Middle frontal gyrus (tissue), 1 donor: ENCODE results near the gene XPO6.

Experiments
- DNase-seq: peaks from one replicate; pipeline ENCODE4 v3.0.0-alpha.2; 2015; ENCODE audit warnings: low spot score; ENCODE audit errors: extremely low spot score

XPO6 gene

DNA sequence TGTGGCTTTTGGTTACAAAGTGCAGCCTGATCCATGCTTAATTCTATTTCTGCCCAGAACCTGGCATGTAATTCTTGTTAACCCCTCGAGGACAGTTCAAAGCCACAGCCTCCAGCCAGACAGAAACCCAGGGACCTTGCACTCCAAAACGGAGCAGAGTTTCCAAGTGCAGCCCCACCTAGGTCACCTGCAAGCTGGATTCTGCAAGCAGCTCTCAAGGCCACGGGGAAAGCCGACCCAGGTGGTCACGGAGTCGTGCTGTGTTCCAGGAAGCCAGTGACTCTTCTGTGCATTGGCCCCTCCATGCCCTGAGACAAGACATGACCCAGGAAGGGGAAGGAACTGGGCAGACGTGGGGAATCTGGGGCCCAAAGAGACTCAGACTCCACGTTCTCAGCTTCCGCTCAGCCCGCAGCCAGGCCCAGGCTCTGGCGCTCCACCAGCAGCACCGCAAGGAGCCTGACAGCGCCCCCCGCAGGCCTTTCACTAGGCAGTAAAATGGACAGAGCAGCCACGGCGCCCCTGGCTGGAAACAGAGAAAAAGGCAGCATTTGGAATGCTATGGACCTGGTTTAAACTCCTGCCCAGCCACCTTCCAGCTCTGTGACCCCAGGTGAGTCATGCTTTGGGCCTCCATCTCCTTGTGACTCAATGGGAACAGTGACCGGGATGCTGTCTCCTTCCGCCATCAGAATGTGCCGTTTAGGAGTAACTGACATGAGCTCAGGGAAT lies 121.0 kb downstream of the XPO6 start:
- no peak for DNase-seq

DNA sequence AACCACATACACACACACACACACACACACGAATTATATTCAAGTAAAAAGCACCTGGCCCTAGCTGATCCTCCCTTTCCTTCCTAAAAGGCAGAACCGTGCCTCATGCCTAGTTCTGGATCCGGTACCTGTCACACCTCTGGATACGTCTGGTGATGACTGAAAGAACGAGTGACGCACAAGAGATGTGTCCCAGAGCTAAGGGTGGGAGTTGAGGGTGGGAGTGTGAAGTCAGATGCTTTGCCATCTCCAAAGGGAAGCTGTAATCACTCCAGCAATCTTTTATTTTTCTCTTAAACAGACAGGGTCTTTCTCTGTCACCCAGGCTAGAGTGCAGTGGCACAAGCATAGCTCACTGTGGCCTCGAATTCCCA lies 121.8 kb downstream of the XPO6 start:
- no peak for DNase-seq

DNA sequence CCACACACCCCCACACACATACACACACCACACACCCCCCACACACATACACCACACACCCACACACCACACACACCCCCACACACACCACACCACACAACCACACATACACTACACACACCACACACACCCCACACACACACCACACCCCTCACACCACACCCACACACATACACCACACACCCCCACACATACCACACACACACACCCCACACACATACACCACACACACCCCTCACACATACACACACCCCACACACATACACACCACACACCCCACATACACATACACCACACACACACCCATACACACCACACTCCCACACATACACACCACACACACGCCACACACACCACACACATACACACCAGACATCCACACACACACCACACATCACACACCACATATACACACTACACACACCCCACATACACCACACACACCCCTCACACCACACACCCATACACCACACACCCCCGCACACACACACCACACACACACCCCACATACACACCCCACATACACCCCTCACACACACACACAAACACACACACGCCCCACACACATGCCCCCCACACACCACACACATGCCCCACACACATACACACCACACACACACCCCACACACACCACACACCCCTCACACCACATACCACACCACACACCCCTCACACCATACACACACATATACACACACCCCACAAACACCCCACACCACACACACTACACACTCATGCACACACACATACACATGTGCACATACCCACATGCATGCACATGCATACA lies 122.4 kb downstream of the XPO6 start:
- no peak for DNase-seq

DNA sequence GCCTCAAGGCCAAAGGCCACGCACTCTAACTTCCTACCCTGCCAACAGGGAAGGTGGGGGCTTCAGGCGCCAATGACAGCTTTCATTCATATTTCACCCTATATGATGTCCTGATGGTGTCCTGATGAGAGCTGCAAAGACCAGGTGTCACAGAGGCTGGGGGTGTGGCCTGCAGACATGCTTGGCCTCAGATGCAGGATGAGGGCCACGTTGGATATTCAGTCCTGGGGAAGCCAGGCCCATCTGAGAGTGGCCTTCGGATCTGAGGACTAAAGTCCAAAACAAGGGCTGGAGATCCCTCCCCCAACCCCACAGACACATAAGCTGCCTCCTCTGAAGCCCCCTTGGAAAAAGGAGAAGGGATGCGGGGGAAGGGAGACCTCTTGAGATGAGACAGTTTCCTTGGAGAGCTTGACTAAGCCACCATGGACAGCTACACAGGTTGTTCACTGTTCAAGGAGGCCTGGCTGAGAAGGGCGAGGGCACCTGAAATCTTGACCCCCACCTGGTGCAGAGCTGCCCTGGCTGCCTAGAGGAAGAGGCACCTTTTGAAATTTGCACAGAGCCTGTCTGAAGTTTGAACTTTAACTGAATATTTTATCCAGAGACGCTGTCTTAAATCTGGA lies 124.0 kb downstream of the XPO6 start:
- no peak for DNase-seq

DNA sequence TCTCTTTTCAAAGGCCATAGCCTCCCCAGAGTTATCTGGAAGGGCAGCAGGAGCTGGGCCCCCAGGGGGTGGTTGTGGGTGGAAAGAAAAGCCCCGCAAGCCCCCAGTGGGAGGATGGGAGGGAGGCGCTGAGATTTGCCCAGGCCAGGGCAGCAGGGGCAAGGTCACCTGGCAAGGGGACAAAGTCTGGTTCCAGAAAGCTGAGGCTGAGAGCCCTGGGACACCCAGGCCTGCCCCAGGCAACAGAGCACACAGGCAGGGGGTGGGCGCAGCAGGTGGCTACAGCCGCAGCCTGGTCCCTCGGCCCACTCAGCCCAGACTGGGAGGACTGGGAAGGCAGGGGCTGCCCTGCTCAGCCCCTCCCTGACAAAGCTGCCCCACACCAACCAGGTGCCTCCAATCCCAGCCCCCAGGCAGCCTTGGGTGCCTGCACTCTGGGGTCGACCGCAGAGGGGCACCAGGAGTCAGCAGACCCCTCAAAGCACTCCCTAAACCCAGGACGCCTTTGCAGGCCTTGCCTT lies 124.6 kb downstream of the XPO6 start:
- no peak for DNase-seq

DNA sequence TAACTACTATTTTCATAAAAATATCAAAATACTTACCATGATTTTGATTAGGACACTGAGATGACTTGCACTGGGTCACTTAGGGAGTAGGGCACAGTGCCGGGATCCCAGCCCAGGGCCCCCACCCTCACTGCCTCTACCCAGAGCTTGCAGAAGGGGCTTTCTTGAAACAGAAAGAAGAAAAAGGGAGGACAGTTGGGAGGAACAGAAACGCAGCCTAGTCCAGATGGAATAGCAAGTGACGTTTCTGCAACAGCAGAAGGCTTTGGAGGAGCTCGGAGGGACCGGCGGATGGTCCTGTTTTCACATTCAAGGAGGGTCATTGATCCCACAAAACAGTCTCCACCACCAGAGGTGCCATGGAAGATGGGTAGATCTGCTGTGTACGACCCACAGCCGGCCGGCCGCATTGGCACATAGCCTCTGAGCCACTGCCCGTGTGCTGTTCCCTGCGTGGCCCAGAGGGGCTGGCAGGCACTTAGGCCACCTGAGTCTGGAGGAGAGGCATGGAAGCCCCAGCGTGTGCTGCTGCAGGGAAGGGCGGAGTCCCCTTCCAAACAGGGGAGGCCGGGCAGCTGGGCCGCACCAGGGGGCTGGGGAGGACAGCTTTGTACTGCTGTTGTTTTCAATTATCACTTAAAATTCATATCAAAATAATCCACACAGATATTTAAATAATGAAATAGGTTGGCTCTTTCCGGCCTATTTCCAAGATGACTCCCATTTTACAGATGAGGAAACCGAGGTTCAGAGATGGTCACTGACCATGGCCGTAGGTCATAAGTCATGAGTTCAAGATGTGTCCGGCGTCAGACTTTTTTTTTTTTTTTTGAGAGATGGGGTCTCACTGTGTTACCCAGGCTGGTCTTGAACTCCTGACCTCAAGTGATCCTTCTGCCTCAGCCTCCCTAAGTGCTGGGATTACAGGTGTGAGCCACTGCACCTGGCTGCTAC lies 125.3 kb downstream of the XPO6 start:
- no peak for DNase-seq

DNA sequence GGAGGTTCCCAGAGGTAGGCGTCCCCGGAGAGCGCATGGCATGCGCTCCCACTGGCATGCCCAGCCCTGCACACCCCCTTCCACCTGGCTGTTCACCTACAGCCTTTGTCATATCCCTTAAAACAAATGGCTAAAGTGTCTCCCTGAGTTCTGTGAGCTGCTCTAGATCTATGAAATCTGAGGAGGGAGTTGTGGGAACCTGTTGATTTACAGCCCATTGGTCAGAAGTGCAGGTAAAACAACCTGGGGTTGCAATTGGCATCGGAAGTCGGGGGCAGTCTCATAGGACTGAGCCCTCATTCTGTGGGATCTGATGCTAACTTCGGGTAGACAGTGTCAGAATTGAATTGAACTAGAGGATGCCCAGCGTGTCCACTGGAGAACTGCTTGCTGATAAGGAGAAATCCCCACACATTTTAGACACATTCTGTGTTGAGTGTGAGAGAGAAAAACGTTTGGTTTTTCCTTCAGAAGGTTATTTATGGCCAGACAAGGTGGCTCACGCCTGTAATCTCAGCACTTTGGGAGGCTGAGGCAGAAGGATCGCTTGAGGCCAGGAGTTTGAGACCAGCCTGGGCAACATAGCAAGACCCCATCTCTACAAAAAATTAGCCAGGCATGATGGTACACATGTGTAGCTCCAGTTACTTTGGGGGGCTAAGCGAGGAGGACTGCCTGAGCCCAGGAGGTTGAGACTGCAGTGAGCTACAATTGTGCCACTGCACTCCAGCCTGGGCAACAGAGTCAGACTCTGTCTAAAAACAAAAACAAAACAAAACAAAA lies 126.2 kb downstream of the XPO6 start:
- no peak for DNase-seq

DNA sequence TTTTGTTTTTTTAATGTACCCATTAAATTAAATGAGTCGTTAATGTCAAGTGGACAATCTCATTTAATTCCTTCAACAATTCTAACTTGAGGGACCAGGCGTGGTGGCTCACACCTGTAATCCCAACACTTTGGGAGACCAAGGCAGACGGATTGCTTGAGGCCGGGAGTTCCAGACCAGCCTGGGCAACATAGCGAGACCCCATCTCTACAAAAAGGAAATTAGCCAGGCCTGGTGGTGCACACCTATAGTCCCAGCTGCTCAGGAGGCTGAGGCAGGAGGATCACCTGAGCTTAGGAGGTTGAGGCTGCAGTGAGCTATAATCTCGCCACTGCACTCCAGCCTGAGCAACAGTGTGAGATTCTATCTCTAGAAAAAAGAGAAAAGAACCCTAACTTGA lies 127.6 kb downstream of the XPO6 start:
- no peak for DNase-seq

DNA sequence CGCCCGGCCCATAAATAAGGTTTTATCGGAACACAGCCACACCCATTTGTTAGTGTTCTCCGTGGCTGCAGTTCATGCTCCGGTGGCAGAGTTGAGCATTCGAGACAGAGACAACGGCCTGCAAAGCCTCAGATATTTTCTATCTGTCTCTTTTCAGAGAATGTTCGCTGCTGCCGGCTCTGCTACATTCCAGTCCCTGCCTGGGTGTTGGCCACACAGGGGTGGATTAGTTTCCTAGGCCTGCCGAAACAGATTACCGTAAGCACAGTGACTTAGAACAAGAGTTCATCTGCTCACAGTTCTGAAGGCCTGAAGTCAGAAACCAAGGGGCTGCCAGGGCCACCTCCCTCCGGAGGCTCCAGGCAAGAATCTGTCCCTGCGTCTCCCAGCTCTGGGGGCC lies 129.1 kb downstream of the XPO6 start:
- no peak for DNase-seq

DNA sequence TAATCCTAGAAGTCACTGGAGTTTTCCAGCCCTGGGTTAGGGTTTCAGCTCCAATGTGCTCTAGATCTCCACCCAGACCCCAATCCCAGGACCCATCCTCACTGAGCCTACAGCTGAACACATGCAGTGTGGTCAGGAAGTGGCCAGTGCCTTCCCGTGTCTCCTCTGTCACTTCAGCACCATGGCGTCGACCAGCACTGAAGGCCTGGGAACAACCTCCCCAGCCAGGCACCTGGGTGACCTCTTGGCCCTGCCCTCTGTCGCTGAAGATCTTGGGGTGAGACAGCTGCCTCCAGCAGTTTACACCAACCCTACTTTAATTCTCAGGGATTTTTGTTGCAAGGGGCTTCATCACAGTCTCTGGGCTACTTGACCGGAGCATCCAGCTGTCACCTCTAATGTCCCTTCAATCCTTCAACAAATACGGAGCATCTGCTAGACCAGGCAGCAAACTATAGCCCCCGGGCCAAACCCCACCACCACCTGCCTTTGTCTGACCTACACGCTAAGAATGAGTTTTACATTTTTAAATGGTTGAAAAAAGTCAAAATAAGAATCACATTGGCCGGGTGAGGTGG lies 130.3 kb downstream of the XPO6 start:
- no peak for DNase-seq

DNA sequence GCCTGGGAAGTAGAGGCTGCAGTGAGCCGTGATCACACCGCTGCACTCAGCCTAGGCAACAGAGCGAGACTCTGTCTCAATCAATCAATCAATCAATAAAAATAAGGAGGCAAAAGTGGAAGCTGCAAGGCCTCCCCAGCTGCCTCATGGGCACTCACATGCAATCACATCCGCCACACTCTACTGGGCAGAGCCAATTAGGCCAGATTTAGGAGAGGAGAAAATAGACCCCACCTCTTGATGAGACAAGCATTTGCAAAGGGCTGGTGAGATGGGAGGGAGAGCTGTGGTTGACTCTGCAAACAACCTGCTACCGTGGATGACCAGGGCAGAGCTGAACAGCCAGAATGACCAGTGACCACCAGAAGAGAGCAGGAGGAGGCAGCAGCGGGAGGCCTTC lies 133.5 kb downstream of the XPO6 start:
- no peak for DNase-seq

DNA sequence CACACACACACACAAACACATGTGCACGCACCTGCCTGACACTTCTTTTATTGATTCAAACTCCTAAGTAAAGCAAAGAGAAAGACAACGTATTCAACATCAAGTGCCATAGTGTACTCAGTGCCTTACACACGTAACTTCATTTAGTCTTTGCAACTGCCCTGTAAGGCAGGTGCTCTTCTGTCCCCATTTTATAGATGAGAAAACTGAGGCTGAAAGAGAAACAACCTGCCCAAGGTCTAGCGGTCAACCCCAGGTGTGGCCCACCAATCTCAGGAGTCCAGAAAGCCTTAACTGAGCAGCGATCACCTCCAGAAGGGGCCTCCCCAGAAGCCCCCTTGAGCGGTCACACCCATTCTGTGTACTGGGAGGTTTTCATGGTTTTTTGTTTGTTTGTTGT lies 137.9 kb downstream of the XPO6 start:
- DNase-seq: no peak

DNA sequence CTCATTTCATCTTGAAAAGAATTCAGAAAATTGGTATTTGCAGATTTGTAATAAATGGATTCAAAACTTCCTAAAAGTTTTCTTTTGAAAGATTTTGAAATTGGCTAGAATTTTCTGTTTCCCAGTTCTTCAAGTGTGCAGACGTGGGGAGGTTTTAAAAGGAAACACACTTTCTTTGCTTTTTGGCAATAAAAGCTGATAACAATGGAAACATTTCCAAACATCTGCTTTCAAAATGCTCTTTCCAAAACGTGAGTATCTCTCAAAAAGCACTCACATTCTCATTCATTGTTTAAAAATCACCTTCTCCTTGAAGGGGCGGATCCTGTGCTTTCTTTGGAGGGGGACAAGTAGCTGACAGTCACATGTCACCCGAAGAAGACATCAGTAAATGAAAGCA lies 139.7 kb downstream of the XPO6 start:
- no peak for DNase-seq

DNA sequence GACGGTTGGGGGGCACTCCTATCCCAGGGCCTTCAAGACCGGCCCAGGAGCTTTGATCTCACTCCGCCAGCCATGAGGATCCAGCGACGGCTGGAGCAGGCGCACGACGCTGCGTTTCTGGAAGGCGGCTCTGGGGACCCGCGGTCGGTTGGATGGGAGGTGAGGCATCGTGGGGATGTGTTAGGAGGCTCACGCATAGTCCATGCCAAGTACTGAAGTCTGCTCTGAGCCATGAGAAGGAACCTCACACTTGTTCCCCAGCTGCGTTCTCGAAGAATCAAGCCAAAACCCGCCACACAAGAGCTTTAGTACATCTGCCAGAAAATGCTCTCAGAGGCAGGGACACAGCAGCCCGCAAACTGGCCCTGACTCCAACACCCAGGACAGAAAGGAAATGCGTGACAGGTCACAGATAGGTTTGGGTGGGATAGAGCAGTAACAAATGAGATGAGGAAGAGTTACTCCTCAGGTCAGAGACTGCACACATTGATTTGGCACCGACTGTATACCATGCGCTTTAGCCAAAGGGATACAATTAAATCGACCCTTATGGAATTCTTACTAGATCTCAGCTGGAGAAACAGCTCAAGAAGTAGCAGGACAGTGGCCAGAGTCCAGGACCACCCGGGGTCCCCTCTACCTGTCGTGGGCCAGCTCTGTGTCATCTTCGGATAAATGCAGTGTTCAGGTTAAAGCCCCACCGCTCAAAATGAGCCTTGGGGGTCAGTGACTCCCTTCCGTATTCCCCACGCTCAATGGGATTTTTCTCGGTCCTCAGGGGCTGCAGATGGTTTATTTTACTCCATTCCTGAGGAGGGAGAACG lies 141.6 kb downstream of the XPO6 start:
- DNase-seq: no peak

DNA sequence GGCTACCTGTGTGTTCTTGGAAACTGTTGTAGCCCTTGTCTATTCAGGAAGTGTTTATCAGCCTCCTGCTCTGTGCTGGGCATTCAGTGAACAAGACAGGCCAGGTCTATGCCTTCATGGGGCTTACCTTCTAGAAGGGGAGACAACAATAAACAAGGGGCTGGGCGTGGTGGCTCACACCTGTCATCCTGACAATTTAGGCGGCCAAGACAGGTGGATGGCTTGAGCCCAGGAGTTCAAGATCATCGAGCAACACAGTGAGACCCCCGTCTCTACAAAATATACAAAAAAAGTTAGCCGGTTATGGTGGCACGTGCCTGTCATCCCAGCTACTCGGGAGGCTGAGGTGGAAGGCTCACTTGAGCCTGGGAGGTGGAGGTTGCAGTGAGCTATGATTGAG lies 142.8 kb downstream of the XPO6 start:
- no peak for DNase-seq

DNA sequence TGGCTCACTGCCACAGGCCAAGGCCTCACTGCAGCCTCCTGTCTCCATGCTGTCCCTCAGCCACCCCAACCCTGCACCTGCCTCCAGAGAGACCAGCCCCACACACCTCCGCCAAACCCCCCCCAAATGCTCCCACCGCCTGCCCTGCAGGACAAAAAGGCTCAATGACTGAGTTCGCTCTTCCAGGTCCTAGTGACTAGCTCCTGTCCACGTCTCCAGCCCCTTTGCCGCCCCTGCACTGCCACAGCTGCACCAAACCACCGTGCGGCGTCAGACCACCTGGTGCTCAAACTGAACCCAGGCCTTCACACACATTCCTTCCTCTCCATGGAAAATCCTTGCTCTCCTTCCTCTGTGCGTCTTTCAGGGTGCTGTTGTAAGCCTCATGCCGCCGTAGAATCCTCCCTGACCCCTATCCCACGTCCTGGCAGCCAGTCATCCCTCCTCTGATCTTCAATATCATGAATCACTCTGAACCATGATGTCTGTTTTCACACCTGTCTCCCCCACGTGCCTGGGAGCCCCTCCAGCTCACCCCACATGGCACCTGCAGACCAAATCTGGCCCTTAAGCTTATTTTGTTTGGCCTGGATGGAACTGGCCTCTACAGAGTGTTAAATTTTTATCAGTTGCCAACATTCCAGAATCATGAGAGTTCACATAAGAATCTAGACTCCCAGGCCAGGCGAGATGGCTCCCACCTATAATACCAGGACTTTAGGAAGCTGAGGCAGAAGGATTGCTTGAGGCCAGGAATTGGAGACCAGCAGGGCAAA lies 144.0 kb downstream of the XPO6 start:
- no peak for DNase-seq

DNA sequence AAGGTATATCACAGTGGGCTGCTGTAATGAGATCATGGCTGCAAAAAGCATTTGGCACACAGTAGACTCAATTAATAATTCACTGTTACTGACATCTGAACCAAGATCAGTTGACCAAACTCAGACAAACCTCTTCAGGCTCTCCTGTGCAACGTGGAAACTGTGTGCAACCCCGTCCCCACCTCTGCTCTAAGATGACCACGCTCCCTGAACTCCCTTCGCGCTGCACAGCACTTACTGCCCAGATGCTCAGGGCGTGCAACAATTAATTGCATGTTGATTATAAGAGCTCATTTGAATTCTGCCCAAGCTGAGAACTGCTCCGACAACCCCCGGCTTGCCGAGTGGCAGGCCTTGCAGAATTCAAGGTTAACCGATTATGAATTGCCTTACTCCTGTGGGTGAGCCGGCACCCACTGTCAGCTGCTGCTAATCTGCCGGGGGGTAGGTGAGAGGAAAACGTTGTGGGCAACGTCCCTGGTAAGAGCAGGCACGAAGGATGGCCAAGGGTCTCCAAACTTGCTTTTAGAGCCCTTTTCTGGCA lies 147.0 kb downstream of the XPO6 start:
- no peak for DNase-seq

DNA sequence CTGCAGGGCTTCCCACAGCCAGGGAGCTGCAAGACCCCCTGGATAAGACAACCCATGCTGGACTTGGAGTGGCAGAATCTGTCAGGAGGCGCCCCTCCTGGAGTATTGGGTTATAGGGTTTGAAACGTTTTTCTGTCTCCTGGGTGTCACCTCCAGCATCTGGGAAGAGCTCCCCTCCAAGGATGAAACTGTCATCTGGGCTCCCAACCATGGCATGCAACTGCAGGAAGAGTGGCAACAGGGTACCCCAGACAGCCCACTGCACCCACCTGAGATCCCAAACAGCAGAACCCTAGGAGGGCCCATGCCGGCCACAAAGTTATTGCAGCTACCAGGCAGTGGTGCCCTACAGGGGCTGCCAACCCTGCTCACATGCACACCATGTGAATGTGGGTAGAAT lies 147.6 kb downstream of the XPO6 start:
- DNase-seq: no peak
